ENCODE measurements around the gene KIAA0753.

The KIAA0753 gene

GRCh38 chr17:6545291-6545690 is 95.2 kb downstream of the KIAA0753 start:
- no peak for DNase-seq

GRCh38 chr17:6544011-6544370 is 96.5 kb downstream of the KIAA0753 start:
- DNase-seq: no peak

DNA sequence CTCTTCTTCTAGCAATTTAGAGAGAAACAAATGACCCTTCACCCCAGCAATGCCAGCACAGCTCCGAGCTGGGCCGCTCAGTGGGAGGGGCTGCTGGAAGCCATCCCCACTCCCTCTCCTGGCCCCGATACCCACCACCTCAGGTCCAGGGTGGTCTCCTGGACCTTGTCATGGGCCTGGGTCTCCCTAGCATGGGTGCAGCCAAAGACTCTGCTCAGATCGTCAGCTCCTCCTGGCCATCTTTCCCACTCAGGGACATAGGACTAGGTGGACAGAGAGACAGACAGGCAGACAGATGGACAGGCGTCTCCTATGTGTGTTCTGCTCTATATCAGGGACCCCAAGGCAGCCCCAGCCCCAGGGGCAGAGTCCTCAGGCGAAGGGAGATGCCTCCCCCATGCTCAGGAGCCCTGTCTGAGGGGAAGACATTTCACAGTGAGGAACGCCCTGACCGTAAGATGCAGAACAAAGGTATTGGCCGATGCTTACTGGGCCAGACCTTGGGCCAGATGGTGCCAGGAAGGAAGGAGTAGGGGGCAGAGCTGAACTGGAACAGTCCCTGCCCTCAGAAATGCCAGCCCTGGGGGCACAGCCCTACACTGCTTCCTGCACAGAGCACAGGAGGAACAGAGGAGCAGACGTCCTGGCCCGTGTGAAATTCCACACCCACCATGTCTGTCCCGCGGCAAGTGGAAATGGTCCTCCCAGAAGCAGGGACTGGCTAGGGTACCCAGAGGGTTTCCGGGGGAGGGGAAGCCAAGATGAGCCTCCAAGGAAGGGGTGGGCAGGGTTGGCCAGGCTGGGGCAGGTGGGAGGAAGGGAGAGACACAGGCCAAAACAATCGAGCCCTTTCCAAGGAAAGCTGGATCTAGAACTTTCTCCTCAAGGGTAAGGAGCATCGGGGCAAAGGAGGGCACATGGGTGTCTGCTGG is 97.2 kb downstream of the KIAA0753 start:
- DNase-seq: no peak

DNA sequence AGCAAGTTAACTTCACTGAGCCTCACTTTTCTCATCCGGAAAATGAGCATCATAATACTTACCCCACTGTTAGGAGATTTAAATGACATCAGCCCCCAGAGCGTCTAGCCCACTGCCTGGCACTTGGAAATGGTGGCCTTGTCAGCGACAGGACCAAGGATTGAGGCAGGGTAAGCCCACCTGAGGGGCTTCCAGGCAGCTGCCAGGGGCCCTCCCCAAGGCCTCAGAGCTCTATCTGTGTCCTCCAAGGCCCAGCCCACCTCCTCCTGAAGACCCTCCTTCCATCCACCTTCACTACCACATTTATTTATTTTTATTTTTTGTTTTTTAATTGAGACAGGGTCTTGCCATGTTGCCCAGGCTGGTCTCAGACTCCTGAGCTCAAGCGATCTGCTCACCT is 97.9 kb downstream of the KIAA0753 start:
- DNase-seq: no peak

- no peak for DNase-seq
These were observed 98.6 kb downstream of the KIAA0753 start for GRCh38 chr17:6541886-6542285.

- DNase-seq: no peak
These were observed 100.6 kb downstream of the KIAA0753 start for GRCh38 chr17:6539871-6540270.

DNA sequence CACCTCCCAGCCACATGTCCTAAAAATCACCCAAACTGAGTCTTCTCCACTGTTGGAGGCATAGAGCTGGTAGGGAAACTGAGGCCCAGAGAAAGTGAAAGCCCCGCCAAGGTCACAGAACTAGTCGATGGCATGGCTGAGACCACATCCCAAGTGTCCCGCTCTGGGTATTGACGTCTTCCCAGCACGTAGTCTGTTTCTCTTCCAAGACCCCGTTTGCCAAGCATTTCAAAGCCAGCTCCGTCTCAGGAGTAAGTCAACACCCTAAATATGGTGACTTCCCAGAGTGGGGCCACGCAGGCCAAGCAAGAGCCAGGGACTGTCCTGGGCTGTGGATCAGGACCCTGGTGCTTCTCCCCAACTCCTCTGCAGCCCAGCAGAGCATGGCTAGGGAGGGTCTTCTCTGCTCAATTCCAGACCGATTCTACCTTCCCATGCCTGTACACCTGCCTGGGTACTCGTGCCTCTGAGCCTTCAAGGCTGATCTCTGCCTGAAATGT is 103.9 kb downstream of the KIAA0753 start:
- DNase-seq: no peak

DNA sequence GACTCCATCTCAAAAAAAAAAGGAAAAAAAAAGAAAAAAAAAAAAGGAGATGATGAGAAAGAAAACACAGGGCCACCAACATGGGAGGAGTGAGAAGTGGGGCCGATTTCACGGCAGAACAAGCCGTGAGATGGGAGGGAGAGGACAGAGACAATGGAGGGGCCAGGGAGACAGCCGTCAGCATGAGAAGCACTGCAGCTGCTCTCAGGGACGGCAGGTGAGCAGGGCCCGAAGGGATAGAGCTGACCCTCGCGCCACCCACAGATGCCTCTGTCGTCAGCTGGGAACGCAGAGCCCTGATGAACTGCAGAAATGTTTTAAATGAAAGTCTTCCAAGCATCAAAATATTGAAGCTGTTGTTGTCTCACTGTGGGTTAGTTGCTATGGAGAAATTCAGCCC is 104.5 kb downstream of the KIAA0753 start:
- no peak for DNase-seq

GRCh38 chr17:6534846-6535514 is 105.5 kb downstream of the KIAA0753 start:
- DNase-seq: no peak

DNA sequence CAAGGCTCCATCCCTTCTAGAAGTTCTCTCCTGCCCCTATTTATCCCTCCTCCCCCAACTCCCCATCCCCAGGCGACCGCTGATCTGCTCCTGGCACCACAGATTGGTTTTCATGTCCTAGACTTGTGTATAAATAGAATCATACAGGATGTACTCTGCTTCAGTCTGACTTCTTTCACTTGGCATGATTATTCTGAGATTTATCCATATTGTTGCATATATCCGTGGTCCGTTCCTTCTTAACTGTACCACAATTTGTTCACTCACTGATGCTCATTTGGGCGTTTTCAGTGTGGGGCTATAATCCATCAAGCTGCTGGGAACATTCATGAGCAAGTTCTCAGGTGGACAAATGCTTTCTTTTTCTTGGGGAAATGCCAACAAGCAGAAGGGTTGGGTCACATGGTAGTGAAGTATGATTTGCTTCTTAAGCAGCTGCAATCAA is 108.0 kb downstream of the KIAA0753 start:
- DNase-seq: no peak

DNA sequence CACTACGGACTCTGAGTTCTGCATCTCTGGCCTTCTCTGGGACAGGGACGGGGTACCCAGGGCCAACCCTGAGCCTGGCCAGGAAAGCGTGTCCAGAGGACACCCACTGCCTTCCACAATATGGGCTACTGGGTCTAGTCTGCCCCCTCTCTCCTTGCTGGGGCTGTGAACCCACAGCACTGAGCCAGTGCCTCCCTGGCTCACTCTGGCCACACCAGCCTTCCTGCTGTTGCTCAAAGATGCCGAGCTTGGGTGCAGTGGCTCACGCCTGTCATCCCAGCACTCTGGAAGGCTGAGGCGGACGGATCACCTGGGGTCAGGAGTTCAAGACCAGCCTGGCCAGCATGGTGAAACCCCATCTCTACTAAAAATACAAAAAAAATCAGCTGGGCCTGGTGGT is 108.9 kb downstream of the KIAA0753 start:
- DNase-seq: no peak

- DNase-seq: no peak
These were observed 110.1 kb downstream of the KIAA0753 start for GRCh38 chr17:6530324-6530920.

DNA sequence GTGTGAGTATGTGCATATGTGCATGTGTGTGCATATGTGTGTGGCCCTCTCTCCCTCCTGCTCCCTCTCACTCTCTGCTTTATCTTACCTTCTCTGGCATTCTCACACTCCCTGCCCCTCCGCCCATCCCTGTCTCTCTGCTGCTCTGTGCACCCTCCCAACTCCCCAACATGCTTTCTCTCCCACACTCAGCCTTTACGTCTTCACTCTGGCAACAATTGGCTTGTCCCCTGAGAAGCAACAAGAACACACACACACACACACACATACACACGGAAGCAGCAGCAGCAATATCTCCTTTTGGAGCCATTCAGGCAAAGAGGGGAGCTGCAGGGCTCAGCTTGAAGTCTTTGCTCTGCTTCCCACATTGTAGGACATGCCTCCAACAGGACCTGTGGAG is 112.0 kb downstream of the KIAA0753 start:
- no peak for DNase-seq

Measured in CD4-positive, alpha-beta T cell treated with Interleukin-10 for 1 hour (primary cell).